C4-2B (cell line): Measurements from ENCODE around the gene GSAP.

ENCODE experiments used
- ZFX ChIP-seq: fragments of 450-650 bp; IDR thresholded peaks from 2 replicates; pipeline ENCODE4 v1.6.1; 2017
- TF ChIP-seq, protein P1 (sequence below): fragments of 450-650 bp; conservative IDR thresholded peaks from 2 replicates; pipeline ENCODE4 v1.5.1; 2017; ENCODE audit warnings: mild to moderate bottlenecking

DNA sequence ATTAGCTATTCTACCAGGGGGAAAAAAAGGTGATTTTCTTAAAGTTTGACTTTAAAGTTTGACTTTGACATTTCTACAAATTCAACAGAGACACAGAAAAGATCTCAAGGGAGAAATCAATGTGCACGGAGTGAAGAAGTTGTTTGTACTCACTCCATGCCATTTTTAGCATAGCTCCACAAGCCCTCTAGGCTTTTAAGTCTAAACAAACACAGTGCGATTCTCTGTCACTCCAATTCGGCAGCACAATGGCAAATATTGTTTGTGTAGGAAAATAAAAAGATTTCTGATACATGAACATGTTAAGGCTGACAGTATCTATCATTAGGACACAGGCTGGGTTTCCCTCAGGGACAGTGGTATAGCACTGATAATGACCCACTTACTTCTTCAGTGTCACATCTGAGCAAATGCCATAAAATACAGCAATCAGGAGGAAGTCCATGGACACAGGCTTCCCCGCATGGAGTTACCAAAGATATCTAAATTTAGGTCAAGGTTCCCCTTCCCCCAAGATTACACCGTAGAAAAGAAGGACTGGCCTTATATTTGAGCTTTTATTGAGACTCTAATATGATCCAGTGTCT is 28.0 kb downstream of the GSAP start:
- TF ChIP-seq, protein P1, sequence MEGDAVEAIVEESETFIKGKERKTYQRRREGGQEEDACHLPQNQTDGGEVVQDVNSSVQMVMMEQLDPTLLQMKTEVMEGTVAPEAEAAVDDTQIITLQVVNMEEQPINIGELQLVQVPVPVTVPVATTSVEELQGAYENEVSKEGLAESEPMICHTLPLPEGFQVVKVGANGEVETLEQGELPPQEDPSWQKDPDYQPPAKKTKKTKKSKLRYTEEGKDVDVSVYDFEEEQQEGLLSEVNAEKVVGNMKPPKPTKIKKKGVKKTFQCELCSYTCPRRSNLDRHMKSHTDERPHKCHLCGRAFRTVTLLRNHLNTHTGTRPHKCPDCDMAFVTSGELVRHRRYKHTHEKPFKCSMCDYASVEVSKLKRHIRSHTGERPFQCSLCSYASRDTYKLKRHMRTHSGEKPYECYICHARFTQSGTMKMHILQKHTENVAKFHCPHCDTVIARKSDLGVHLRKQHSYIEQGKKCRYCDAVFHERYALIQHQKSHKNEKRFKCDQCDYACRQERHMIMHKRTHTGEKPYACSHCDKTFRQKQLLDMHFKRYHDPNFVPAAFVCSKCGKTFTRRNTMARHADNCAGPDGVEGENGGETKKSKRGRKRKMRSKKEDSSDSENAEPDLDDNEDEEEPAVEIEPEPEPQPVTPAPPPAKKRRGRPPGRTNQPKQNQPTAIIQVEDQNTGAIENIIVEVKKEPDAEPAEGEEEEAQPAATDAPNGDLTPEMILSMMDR = no peak
- no peak for TF ChIP-seq ZFX
